GM19455 (cell line): ENCODE data around the gene NUDT9.
A peak's percentile ranks its signal among the peaks of the same experiment; 100 is the strongest.
"Not testable (repeated sequence)": the region's sequence is repeated elsewhere in the genome, so short reads cannot be mapped to it uniquely, and the experiment has no call there.

Experiments used
- ATAC-seq: cut with Tn5 transposase; IDR thresholded peaks from one replicate; pipeline ENCODE4 v1.9.1; 2021; ENCODE audit not compliant: unreplicated experiment

Gene NUDT9

GRCh38 chr4:87451537-87451936 lies 29.2 kb downstream of the NUDT9 start:
- no peak for ATAC-seq

- ATAC-seq: no peak
Measured at GRCh38 chr4:87458913-87459312, 36.5 kb downstream of the NUDT9 start.

GRCh38 chr4:87461281-87461700 lies 38.9 kb downstream of the NUDT9 start:
- ATAC-seq: no peak

- ATAC-seq: no peak
Measured at GRCh38 chr4:87462102-87462501, 39.7 kb downstream of the NUDT9 start.

GRCh38 chr4:87465739-87466366 lies 43.5 kb downstream of the NUDT9 start:
- peak; percentile 64 for ATAC-seq

- ATAC-seq: no peak
Measured at GRCh38 chr4:87469390-87469789, 47.0 kb downstream of the NUDT9 start.

- no peak for ATAC-seq
Measured at GRCh38 chr4:87476934-87477333, 54.6 kb downstream of the NUDT9 start.

GRCh38 chr4:87478732-87479250 lies 56.4 kb downstream of the NUDT9 start:
- no peak for ATAC-seq

- no peak for ATAC-seq
Measured at GRCh38 chr4:87481377-87481776, 59.0 kb downstream of the NUDT9 start.

- not testable (repeated sequence) for ATAC-seq
Measured at GRCh38 chr4:87483247-87483646, 60.9 kb downstream of the NUDT9 start.

GRCh38 chr4:87488666-87489065 lies 66.3 kb downstream of the NUDT9 start:
- not testable (repeated sequence) for ATAC-seq

- ATAC-seq: no peak
Measured at GRCh38 chr4:87489678-87490077, 67.3 kb downstream of the NUDT9 start.

- no peak for ATAC-seq
Measured at GRCh38 chr4:87490664-87491369, 68.4 kb downstream of the NUDT9 start.

- no peak for ATAC-seq
Measured at GRCh38 chr4:87491436-87491835, 69.1 kb downstream of the NUDT9 start.

- not testable (repeated sequence) for ATAC-seq
Measured at GRCh38 chr4:87491851-87492250, 69.5 kb downstream of the NUDT9 start.

- no peak for ATAC-seq
Measured at GRCh38 chr4:87493115-87493514, 70.7 kb downstream of the NUDT9 start.

- no peak for ATAC-seq
Measured at GRCh38 chr4:87497159-87497558, 74.8 kb downstream of the NUDT9 start.

GRCh38 chr4:87497578-87497977 lies 75.2 kb downstream of the NUDT9 start:
- ATAC-seq: no peak

- peak; percentile 57 for ATAC-seq
Measured at GRCh38 chr4:87498446-87498900, 76.1 kb downstream of the NUDT9 start.

GRCh38 chr4:87499403-87500091 lies 77.2 kb downstream of the NUDT9 start:
- peak; percentile 87 for ATAC-seq

GRCh38 chr4:87500092-87500462 lies 77.7 kb downstream of the NUDT9 start:
- peak; percentile 54 for ATAC-seq
